Karpas-422 (cell line): ENCODE measurements around the gene TMPRSS13. TPM values are rescaled to one million over a fixed set of nuclear protein-coding genes. Genes with fewer than 3 reads are reported as not detected.

Experiments
- DNase-seq: peaks from one replicate; pipeline ENCODE4 v3.0.0-alpha.2; 2015
- H2AFZ ChIP-seq: fragments of 200-600 bp; sonication (generic); 2 replicates; pipeline ENCODE4 v1.6.1; 2014; ENCODE audit warnings: antibody characterized with exemption, low read length, mixed read lengths
- H3K27ac ChIP-seq: fragments of 200-600 bp; sonication (generic); 2 replicates; pipeline ENCODE4 v1.5.1; 2014; ENCODE audit warnings: mild to moderate bottlenecking, low read length, moderate library complexity
- H3K27me3 ChIP-seq: fragments of 200-600 bp; sonication (generic); 2 replicates; pipeline ENCODE4 v1.6.1; 2014; ENCODE audit warnings: low read length, mixed read lengths
- H3K36me3 ChIP-seq: fragments of 200-600 bp; sonication (generic); 2 replicates; pipeline ENCODE4 v1.6.1; 2014; ENCODE audit warnings: low read length, mixed read lengths; ENCODE audit not compliant: insufficient read depth
- H3K4me1 ChIP-seq: fragments of 200-600 bp; sonication (generic); 2 replicates; pipeline ENCODE4 v1.6.1; 2014; ENCODE audit warnings: mild to moderate bottlenecking, low read length, mixed read lengths
- H3K4me2 ChIP-seq: fragments of 200-600 bp; sonication (generic); 2 replicates; pipeline ENCODE4 v1.6.1; 2014; ENCODE audit warnings: low read length, low read depth, mild to moderate bottlenecking; ENCODE audit not compliant: poor library complexity, severe bottlenecking
- H3K4me3 ChIP-seq: fragments of 200-600 bp; sonication (generic); 2 replicates; pipeline ENCODE4 v1.5.1; 2014; ENCODE audit warnings: mild to moderate bottlenecking, antibody characterized with exemption, low read length, mixed read lengths
- H3K79me2 ChIP-seq: fragments of 200-600 bp; sonication (generic); 2 replicates; pipeline ENCODE4 v1.6.1; 2014; ENCODE audit warnings: mild to moderate bottlenecking, low read length, mixed read lengths
- H3K9ac ChIP-seq: fragments of 200-600 bp; sonication (generic); 2 replicates; pipeline ENCODE4 v1.6.0; 2014; ENCODE audit warnings: low read length
- H3K9me2 ChIP-seq: fragments of 200-600 bp; sonication (generic), shearing (Covaris generic); replicated peaks from 2 replicates; pipeline ENCODE4 v1.6.0; 2014; ENCODE audit warnings: mild to moderate bottlenecking, low read length, moderate library complexity; ENCODE audit not compliant: insufficient read depth
- H3K9me3 ChIP-seq: fragments of 300-700, 200-600 bp; sonication (generic); 2 replicates; pipeline ENCODE4 v1.6.1; 2014; ENCODE audit warnings: low read length, mixed read lengths
- H4K20me1 ChIP-seq: fragments of 200-600 bp; sonication (generic); 2 replicates; pipeline ENCODE4 v1.6.1; 2014; ENCODE audit warnings: mild to moderate bottlenecking, antibody characterized with exemption, low read length, low read depth; ENCODE audit not compliant: insufficient read depth
- total RNA-seq: library from RNA; depleted of rRNA; stranded (reverse); fragments of >200 nt; shearing (Covaris generic); gene quantifications from 2 replicates; pipeline ENCODE4 v1.2.3, GENCODE V29; 2014; ENCODE audit warnings: low replicate concordance

TMPRSS13 gene
- total RNA-seq, 1 experiment from 2014 or later = 1.1 TPM

GRCh38 chr11:117903505-117904382 lies 25.5 kb downstream of the TMPRSS13 start:
- Histone ChIP-seq H3K36me3 (no peaks in the 10 kb centered on the region), H4K20me1 (no peaks in the 10 kb centered on the region), H3K4me1 (peaks cover 11% of the 10 kb centered on the region), H3K4me3 (no peak overlapping the region), H3K27me3 (no peaks in the 10 kb centered on the region), H3K79me2 (no peaks in the 10 kb centered on the region), H3K27ac (no peak overlapping the region), H3K9me3 (no peaks in the 10 kb centered on the region), H3K4me2 (no peak overlapping the region), H3K9me2 (no peaks in the 10 kb centered on the region), H3K9ac (no peak overlapping the region), H2AFZ (no peak overlapping the region)
- no peak for DNase-seq

- no peak for DNase-seq
- H3K27me3 ChIP-seq = no peaks in the 10 kb centered on the region
- no peaks in the 10 kb centered on the region for H3K9me2 ChIP-seq
- H2AFZ ChIP-seq = no peak overlapping the region
- peaks cover 3% of the 10 kb centered on the region; the same call in 1 of the 2 replicates for H3K4me1 ChIP-seq
- H3K36me3 ChIP-seq = no peaks in the 10 kb centered on the region
- no peak overlapping the region for H3K4me2 ChIP-seq
- H3K9me3 ChIP-seq = no peaks in the 10 kb centered on the region
- H3K4me3 ChIP-seq = no peak overlapping the region
- H3K79me2 ChIP-seq = no peaks in the 10 kb centered on the region
- no peak overlapping the region for H3K27ac ChIP-seq
- no peak overlapping the region for H3K9ac ChIP-seq
- no peaks in the 10 kb centered on the region for H4K20me1 ChIP-seq
Measured at GRCh38 chr11:117902001-117902845, 27.0 kb downstream of the TMPRSS13 start.

GRCh38 chr11:117901601-117902000 lies 27.6 kb downstream of the TMPRSS13 start:
- DNase-seq = no peak
- H3K36me3 ChIP-seq = no peaks in the 10 kb centered on the region
- H3K79me2 ChIP-seq = no peaks in the 10 kb centered on the region
- no peaks in the 10 kb centered on the region for H4K20me1 ChIP-seq
- no peak overlapping the region for H3K4me2 ChIP-seq
- no peak overlapping the region for H3K4me3 ChIP-seq
- no peak overlapping the region for H2AFZ ChIP-seq
- no peak overlapping the region for H3K27ac ChIP-seq
- no peaks in the 10 kb centered on the region for H3K27me3 ChIP-seq
- H3K9me2 ChIP-seq = no peaks in the 10 kb centered on the region
- H3K9me3 ChIP-seq = no peaks in the 10 kb centered on the region
- no peak overlapping the region for H3K9ac ChIP-seq
- H3K4me1 ChIP-seq = no peaks in the 10 kb centered on the region

GRCh38 chr11:117900720-117901440 lies 28.3 kb downstream of the TMPRSS13 start:
- Histone ChIP-seq H3K9me2 (no peaks in the 10 kb centered on the region), H3K36me3 (no peaks in the 10 kb centered on the region), H3K4me1 (no peaks in the 10 kb centered on the region), H2AFZ (no peak overlapping the region), H4K20me1 (no peaks in the 10 kb centered on the region), H3K27me3 (no peaks in the 10 kb centered on the region), H3K9ac (no peak overlapping the region), H3K79me2 (no peaks in the 10 kb centered on the region), H3K4me2 (no peak overlapping the region), H3K27ac (no peak overlapping the region), H3K9me3 (no peaks in the 10 kb centered on the region), H3K4me3 (no peak overlapping the region)
- no peak for DNase-seq

GRCh38 chr11:117900121-117900648 lies 29.0 kb downstream of the TMPRSS13 start:
- H3K27me3 ChIP-seq = no peaks in the 10 kb centered on the region
- no peak overlapping the region for H3K4me3 ChIP-seq
- H2AFZ ChIP-seq = no peak overlapping the region
- no peaks in the 10 kb centered on the region for H3K79me2 ChIP-seq
- no peak overlapping the region for H3K9ac ChIP-seq
- no peaks in the 10 kb centered on the region for H3K9me3 ChIP-seq
- H3K4me1 ChIP-seq = no peaks in the 10 kb centered on the region
- no peak overlapping the region for H3K27ac ChIP-seq
- DNase-seq = no peak
- no peaks in the 10 kb centered on the region for H3K36me3 ChIP-seq
- H4K20me1 ChIP-seq = no peaks in the 10 kb centered on the region
- no peaks in the 10 kb centered on the region for H3K9me2 ChIP-seq
- H3K4me2 ChIP-seq = no peak overlapping the region

GRCh38 chr11:117898059-117898458 lies 31.1 kb downstream of the TMPRSS13 start:
- Histone ChIP-seq H2AFZ (no peak overlapping the region), H3K27me3 (no peaks in the 10 kb centered on the region), H3K4me2 (no peak overlapping the region), H4K20me1 (no peaks in the 10 kb centered on the region), H3K4me3 (no peak overlapping the region), H3K9me2 (no peaks in the 10 kb centered on the region), H3K27ac (no peak overlapping the region), H3K9me3 (no peaks in the 10 kb centered on the region), H3K9ac (no peak overlapping the region), H3K4me1 (no peaks in the 10 kb centered on the region), H3K36me3 (no peaks in the 10 kb centered on the region), H3K79me2 (no peaks in the 10 kb centered on the region)
- DNase-seq = no peak

- no peak for DNase-seq
- no peak overlapping the region for H3K9ac ChIP-seq
- H3K4me1 ChIP-seq = no peaks in the 10 kb centered on the region
Measured at GRCh38 chr11:117892651-117893050, 36.6 kb downstream of the TMPRSS13 start.

More at GRCh38 chr11:117892651-117893050, 36.6 kb downstream of the TMPRSS13 start:
- no peak overlapping the region for H3K27ac ChIP-seq
- H3K79me2 ChIP-seq = no peaks in the 10 kb centered on the region
- H3K4me2 ChIP-seq = no peak overlapping the region
- H3K4me3 ChIP-seq = no peak overlapping the region
- H3K27me3 ChIP-seq = no peaks in the 10 kb centered on the region
- no peaks in the 10 kb centered on the region for H3K9me3 ChIP-seq
- no peak overlapping the region for H2AFZ ChIP-seq
- H3K36me3 ChIP-seq = no peaks in the 10 kb centered on the region
- no peaks in the 10 kb centered on the region for H3K9me2 ChIP-seq
- H4K20me1 ChIP-seq = no peaks in the 10 kb centered on the region
